Right atrium auricular region (tissue), 2 donors: ENCODE measurements around the gene CTLA4. TPM values are rescaled to one million over a fixed set of nuclear protein-coding genes. Genes with fewer than 3 reads are reported as not detected.

ENCODE experiments used
- DNase-seq: peaks from one replicate; pipeline ENCODE4 v3.0.0-alpha.2; 2019; ENCODE audit warnings: low spot score
- H3K27ac ChIP-seq, 2 donors: fragments of 200-600 bp; sonication (generic); 1 replicate in 1 of 2; 2 replicates in 1 of 2; pipeline ENCODE4 v1.5.1; 2016 to 2019
- H3K27me3 ChIP-seq, 2 donors: fragments of 200-600 bp; sonication (generic); one replicate each; pipeline versions ENCODE4 v1.5.1 to v1.6.0; 2017 to 2019
- H3K36me3 ChIP-seq: fragments of 200-600 bp; sonication (generic); one replicate; pipeline ENCODE4 v1.5.1; 2016
- H3K4me1 ChIP-seq, 2 donors: fragments of 200-600 bp; sonication (generic); one replicate each; pipeline versions ENCODE4 v1.5.1 to v1.6.0; 2017 to 2019
- H3K4me3 ChIP-seq, 2 donors: fragments of 200-600 bp; sonication (generic); 1 replicate in 1 of 2; 2 replicates in 1 of 2; pipeline ENCODE4 v1.5.1; 2017 to 2019; ENCODE audit warnings: mild to moderate bottlenecking in 1 of 2, moderate library complexity in 1 of 2
- H3K9me3 ChIP-seq, 2 donors: fragments of 200-600 bp; sonication (generic); one replicate each; pipeline ENCODE4 v1.5.1; 2019
- CTCF ChIP-seq, 2 donors: fragments of 200-600 bp; sonication (generic); IDR thresholded peaks; one replicate each; pipeline ENCODE4 v1.5.1; 2019; ENCODE audit warnings: antibody characterized with exemption in 2 of 2
- total RNA-seq, 2 donors: library from RNA; depleted of rRNA; stranded (reverse); fragments of >200 nt; gene quantifications; one replicate each; pipeline ENCODE4 v1.1.0, GENCODE V29; 2016

CTLA4 gene
- total RNA-seq, 2 donors from 2014 or later = 0.35 TPM; not detected in 1

GRCh38 chr2:203916756-203917155, 49.2 kb downstream of the CTLA4 start:
- Histone ChIP-seq H3K27ac (no peak overlapping the region), H3K36me3 (no peaks in the 10 kb centered on the region), H3K4me1 (peaks cover 0 to 4% of the 10 kb centered on the region in 2 donors), H3K27me3 (no peaks in the 10 kb centered on the region), H3K4me3 (no peak overlapping the region), H3K9me3 (no peaks in the 10 kb centered on the region)
- no peak for TF ChIP-seq CTCF (IDR thresholded peaks at IDR 0.05)
- no peak for DNase-seq

DNA sequence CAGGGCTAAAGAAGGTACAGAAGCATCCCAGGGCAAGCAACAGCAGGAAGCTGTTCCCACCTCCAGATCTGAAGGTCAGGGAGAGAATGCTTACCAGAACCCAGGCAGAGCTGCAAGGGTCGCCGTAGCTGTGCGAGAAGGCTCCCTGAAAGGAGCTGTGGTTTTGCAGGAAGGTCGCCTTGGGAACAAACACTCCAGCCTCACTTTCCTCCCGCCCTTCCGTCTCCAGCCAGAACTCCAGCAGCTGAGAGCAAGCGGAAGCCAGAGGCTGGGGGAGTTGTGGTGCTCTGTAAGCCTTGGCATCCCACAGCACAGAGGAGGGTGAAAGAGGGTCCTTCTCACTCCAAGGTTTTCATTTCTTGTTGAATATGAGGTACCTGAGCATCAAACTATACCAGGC, 50.7 kb downstream of the CTLA4 start:
- Histone ChIP-seq H3K4me3 (no peak overlapping the region), H3K36me3 (no peaks in the 10 kb centered on the region), H3K4me1 (peaks cover 0 to 4% of the 10 kb centered on the region in 2 donors), H3K27me3 (no peaks in the 10 kb centered on the region), H3K9me3 (no peaks in the 10 kb centered on the region), H3K27ac (no peak overlapping the region)
- TF ChIP-seq CTCF (IDR thresholded peaks at IDR 0.05) = no peak
- no peak for DNase-seq

DNA sequence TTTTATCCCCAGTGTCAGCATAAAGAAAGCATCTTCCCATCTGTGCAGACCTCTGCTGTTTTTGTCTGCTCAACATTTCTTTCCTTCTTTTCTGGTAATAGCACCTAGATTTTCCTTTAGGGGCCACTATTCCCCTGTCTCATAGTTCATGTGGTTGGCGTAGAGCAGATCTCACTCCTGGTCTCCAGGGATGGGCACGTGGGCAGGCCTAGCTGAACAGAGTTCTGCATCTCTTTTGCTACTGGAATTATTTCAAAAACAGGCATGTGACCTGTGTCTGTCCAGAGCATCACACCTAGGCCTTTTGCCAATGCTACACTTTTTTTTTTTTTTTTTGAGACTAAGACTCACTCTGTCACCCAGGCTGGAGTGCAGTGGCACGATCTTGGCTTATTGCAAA, 51.3 kb downstream of the CTLA4 start:
- Histone ChIP-seq H3K27me3 (no peaks in the 10 kb centered on the region), H3K36me3 (no peaks in the 10 kb centered on the region), H3K27ac (no peak overlapping the region), H3K9me3 (no peaks in the 10 kb centered on the region), H3K4me3 (no peak overlapping the region), H3K4me1 (peaks cover 0 to 4% of the 10 kb centered on the region in 2 donors)
- no peak for TF ChIP-seq CTCF (IDR thresholded peaks at IDR 0.05)
- no peak for DNase-seq

Other genes with a start within 250 kb of the CTLA4 start
- 1 to 10 TPM in 1 of 2 donors, under 1 TPM in 1; 0.55 to 1.6 TPM for gene CD28, start 161.1 kb upstream of the CTLA4 start, total RNA-seq
- not detected for gene ICOS, start 69.0 kb downstream of the CTLA4 start, total RNA-seq